Central memory CD8-positive, alpha-beta T cell (primary cell): ENCODE measurements around the gene CERS1.

Experiments
- ATAC-seq: fragments of 150-1000 bp; cut with Tn5 transposase; replicated peaks from 2 replicates; pipeline ENCODE4 v1.10.0; 2022; ENCODE audit warnings: mild to moderate bottlenecking, moderate FRiP score, moderate number of reproducible peaks; ENCODE audit not compliant: poor library complexity, severe bottlenecking; ENCODE audit errors: extremely low read depth
- DNase-seq, 2 donors: peaks; one replicate each; pipeline ENCODE4 v3.0.0; 2021; ENCODE audit warnings: low spot score in 2 of 2
- H3K27ac Mint-ChIP-seq: one replicate; pipeline ENCODE4 v1.8.0; 2022; ENCODE audit warnings: low read depth, mild to moderate bottlenecking, moderate library complexity, mixed read lengths
- H3K27me3 Mint-ChIP-seq: one replicate; pipeline ENCODE4 v1.8.0; 2022; ENCODE audit warnings: mixed read lengths
- H3K36me3 Mint-ChIP-seq: one replicate; pipeline ENCODE4 v1.8.0; 2022; ENCODE audit warnings: mild to moderate bottlenecking, moderate library complexity, mixed read lengths; ENCODE audit not compliant: insufficient read depth
- H3K4me1 Mint-ChIP-seq: one replicate; pipeline ENCODE4 v1.8.0; 2022; ENCODE audit warnings: mixed read lengths
- H3K4me3 Mint-ChIP-seq: one replicate; pipeline ENCODE4 v1.8.0; 2022; ENCODE audit warnings: mild to moderate bottlenecking, moderate library complexity, mixed read lengths
- H3K9me3 Mint-ChIP-seq: one replicate; pipeline ENCODE4 v1.8.0; 2022; ENCODE audit warnings: mixed read lengths

The CERS1 gene

DNA sequence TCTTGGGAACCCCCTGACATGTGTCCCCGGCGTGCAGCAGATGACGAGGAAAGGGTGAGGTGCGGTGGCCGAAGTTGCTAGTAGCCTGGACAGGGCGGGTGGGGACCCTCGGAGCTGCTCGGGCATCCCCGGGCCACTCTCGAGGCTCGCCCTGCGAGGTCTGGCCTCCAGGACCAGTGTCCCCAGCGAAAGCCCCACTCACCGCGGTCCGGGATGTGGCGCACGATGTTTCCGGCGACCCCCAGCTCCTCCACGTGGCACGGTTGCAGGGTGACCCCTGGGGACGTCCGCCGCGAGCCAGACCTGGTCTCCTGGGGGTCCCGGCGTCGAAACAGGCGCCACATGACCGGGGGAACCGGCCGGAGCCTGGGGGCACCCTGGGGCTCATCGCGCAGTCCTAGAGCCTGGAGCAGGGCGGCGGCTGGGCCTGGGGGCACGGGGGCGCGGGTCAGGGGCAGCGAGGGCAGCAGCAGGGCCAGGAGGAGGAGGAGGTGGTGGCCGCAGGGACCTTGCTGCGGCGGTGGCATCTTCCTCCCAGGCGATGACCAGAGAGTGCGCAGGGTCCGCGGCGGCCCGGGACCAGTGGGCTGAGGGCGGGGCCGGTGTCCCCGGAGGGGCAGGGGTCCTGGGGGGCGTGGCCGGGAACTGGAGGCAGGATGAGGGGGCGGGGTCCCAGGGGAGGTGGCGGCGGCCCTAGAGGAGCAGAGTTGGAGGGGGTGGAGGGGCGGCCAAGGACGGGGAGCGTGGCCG lies 26.0 kb downstream of the CERS1 start:
- no peak for ATAC-seq
- DNase-seq: no peak
- H3K27me3 Mint-ChIP-seq: no peaks in the 10 kb centered on the region

DNA sequence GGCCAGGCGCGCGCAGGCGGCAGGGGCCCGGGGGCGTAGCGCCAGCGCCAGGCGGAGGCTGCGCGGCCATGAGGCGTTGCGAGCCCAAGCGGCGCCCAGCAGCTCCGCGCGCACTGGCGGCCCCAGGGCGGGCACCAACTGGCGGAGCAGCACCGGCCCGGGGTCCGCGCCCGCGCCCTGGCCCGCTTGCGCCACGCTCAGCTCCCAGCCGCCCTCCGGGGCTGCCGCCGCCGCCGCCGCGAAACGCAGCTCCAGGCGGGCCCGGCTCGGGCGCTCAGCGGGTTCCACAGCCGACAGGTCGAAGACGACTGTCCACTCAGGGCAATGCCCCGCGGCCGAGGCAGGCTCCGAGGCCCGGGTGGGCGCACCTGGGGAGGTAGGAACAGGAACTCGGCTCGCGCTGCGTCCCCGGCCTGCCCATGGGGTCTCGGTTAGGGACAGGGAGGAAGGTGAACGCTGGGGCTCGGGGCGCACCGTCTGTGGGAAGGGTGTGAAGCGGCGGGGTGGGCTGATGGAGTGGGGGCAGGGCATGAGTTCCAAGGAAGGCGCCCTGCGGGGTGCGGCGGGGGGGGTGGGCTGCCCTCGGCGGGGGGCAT lies 26.8 kb downstream of the CERS1 start:
- Mint-ChIP-seq H3K4me1 (peaks cover 12% of the 10 kb centered on the region), H3K27me3 (no peaks in the 10 kb centered on the region), H3K4me3 (no peak overlapping the region), H3K36me3 (peaks cover 31% of the 10 kb centered on the region), H3K27ac (no peak overlapping the region), H3K9me3 (no peaks in the 10 kb centered on the region)
- DNase-seq (no peak), ATAC-seq (no peak)

More for the DNA sequence above, 26.0 kb downstream of the CERS1 start:
- peaks cover 23% of the 10 kb centered on the region for H3K36me3 Mint-ChIP-seq
- no peak overlapping the region for H3K27ac Mint-ChIP-seq
- no peaks in the 10 kb centered on the region for H3K9me3 Mint-ChIP-seq
- H3K4me1 Mint-ChIP-seq: peaks cover 12% of the 10 kb centered on the region
- H3K4me3 Mint-ChIP-seq: no peak overlapping the region

DNA sequence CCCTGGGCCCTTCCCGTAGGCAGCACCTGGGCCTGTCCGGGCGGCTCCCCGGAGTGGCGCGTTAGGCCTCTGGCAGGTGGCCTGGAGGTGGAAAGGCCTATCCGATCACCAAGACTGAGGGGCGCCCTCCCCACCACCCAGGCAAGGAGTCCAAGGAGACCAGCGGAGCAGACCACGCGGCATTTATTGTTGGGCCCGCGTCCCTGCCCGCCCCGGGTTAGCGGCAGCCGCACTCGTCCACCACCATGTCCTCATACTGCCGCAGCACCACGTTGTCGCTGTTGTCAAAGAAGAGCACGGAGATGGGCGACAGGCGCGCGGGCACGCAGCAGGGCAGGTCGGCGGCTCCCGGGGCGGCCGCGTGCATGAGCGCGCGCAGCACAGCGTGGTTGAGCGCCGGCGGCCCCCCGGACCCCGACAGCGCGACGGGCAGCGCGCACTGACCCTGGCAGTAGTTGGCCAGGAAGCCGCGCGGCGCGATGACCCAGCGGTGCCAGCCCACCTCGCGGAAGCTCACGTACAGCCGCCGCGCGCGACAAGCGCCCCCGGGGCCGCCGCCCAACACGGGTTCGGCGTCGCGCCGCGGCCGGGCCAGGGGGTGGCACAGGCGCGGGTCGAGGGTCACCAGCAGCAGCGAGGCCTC lies 27.5 kb downstream of the CERS1 start:
- peaks cover 35% of the 10 kb centered on the region for H3K36me3 Mint-ChIP-seq
- ATAC-seq: no peak
- H3K27me3 Mint-ChIP-seq: no peaks in the 10 kb centered on the region
- H3K4me1 Mint-ChIP-seq: peaks cover 12% of the 10 kb centered on the region
- no peak for DNase-seq
- no peaks in the 10 kb centered on the region for H3K9me3 Mint-ChIP-seq
- no peak overlapping the region for H3K27ac Mint-ChIP-seq
- H3K4me3 Mint-ChIP-seq: peak overlapping the region; percentile 18

DNA sequence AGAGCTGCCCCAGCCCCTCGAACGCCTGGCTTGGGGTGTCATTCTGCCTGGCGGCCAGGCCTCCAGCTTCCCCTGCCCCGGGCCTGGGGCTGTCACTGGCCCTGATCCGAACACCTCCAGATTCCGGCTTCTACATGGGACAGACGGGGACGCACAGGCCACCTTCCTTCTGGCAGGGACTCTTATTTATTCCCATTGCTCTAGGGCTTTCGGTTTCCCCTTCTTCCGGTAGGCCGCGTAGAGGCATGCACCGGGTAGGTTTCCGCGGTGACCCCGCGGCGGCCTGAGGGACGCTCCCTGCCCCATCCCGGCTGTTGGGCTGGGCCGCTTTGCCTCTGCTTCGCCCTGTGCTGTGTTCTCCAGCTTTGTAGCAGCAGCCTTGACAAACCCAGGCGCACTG lies 28.2 kb downstream of the CERS1 start:
- Mint-ChIP-seq H3K4me3 (peak overlapping the region; percentile 18), H3K4me1 (peaks cover 12% of the 10 kb centered on the region), H3K27ac (no peak overlapping the region), H3K9me3 (no peaks in the 10 kb centered on the region), H3K36me3 (peaks cover 37% of the 10 kb centered on the region), H3K27me3 (no peaks in the 10 kb centered on the region)
- no peak for ATAC-seq
- DNase-seq: no peak

- H3K27ac Mint-ChIP-seq: no peak overlapping the region
- H3K36me3 Mint-ChIP-seq: peaks cover 41% of the 10 kb centered on the region
Observed at GRCh38 chr19:18867199-18867598, 28.8 kb downstream of the CERS1 start.

GRCh38 chr19:18866800-18867123 lies 29.2 kb downstream of the CERS1 start:
- H3K36me3 Mint-ChIP-seq: peaks cover 44% of the 10 kb centered on the region

More at GRCh38 chr19:18867199-18867598, 28.8 kb downstream of the CERS1 start:
- Mint-ChIP-seq H3K27me3 (no peaks in the 10 kb centered on the region), H3K4me3 (no peak overlapping the region), H3K4me1 (peaks cover 12% of the 10 kb centered on the region), H3K9me3 (no peaks in the 10 kb centered on the region)
- no peak for DNase-seq
- ATAC-seq: no peak

GRCh38 chr19:18865973-18866799 lies 29.8 kb downstream of the CERS1 start:
- no peak overlapping the region for H3K27ac Mint-ChIP-seq
- H3K4me1 Mint-ChIP-seq: peaks cover 10% of the 10 kb centered on the region
- DNase-seq: peak in 1 of 2 donors; percentile 48
- no peak overlapping the region for H3K4me3 Mint-ChIP-seq
- H3K27me3 Mint-ChIP-seq: no peaks in the 10 kb centered on the region
- H3K9me3 Mint-ChIP-seq: no peaks in the 10 kb centered on the region
- H3K36me3 Mint-ChIP-seq: peaks cover 50% of the 10 kb centered on the region
- peak; percentile 75 for ATAC-seq

More at GRCh38 chr19:18866800-18867123, 29.2 kb downstream of the CERS1 start:
- DNase-seq (no peak), ATAC-seq (no peak)
- H3K4me3 Mint-ChIP-seq: no peak overlapping the region
- H3K27ac Mint-ChIP-seq: no peak overlapping the region
- no peaks in the 10 kb centered on the region for H3K27me3 Mint-ChIP-seq
- H3K9me3 Mint-ChIP-seq: no peaks in the 10 kb centered on the region
- peaks cover 10% of the 10 kb centered on the region for H3K4me1 Mint-ChIP-seq

- ATAC-seq: no peak
- peaks cover 10% of the 10 kb centered on the region for H3K4me1 Mint-ChIP-seq
- no peak overlapping the region for H3K4me3 Mint-ChIP-seq
- H3K36me3 Mint-ChIP-seq: peaks cover 57% of the 10 kb centered on the region
- DNase-seq: no peak
- H3K9me3 Mint-ChIP-seq: no peaks in the 10 kb centered on the region
- no peaks in the 10 kb centered on the region for H3K27me3 Mint-ChIP-seq
- no peak overlapping the region for H3K27ac Mint-ChIP-seq
Observed at GRCh38 chr19:18865106-18865972, 30.6 kb downstream of the CERS1 start.

DNA sequence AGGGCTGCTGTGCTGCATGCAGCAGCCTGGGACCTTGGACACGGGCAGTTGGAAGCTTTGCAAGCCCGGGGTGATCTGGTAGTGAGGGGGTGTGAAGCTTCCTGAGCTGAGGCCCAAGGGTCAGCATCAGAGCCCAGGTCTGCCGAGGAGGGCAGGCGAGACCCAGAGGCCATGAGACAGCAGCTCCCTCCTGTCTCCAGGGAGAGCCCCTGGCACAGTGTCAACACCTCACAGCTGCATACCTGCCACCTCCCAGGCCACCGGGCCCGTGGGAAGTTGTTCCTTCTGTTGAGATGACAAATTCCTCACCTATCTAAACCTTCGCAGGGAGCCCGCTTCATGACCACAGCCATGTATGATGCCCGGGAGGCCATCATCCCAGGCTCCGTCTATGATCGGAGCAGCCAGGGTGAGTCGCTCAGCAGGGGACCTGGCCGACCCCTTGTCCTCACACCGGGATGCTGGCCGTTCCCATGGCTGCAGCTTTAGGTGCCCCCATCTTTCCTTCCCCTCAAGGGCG lies 32.1 kb downstream of the CERS1 start:
- Mint-ChIP-seq H3K36me3 (peaks cover 64% of the 10 kb centered on the region), H3K9me3 (no peaks in the 10 kb centered on the region), H3K27me3 (no peaks in the 10 kb centered on the region), H3K4me3 (no peak overlapping the region), H3K4me1 (peaks cover 10% of the 10 kb centered on the region), H3K27ac (no peak overlapping the region)
- no peak for DNase-seq
- ATAC-seq: no peak

GRCh38 chr19:18862976-18863842 lies 32.7 kb downstream of the CERS1 start:
- no peak for DNase-seq
- Mint-ChIP-seq H3K4me3 (no peak overlapping the region), H3K9me3 (no peaks in the 10 kb centered on the region), H3K27ac (no peak overlapping the region), H3K4me1 (peaks cover 10% of the 10 kb centered on the region), H3K27me3 (no peaks in the 10 kb centered on the region), H3K36me3 (peaks cover 66% of the 10 kb centered on the region)
- no peak for ATAC-seq

DNA sequence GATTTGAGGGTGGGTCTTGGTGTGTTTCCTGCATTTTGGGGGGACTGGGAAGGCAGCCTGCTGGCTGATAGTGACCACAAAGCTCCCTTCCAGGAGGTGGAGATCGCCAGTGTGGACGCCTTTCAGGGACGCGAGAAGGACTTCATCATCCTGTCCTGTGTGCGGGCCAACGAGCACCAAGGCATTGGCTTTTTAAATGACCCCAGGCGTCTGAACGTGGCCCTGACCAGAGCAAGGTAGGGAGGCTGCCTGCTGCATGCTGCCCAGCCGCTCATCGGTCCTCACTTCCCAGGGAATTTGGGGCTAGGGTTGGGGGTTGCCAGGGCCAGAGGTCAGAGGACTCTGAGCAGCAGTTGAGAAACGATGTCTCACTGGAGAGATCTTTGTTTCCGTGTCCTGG lies 34.0 kb downstream of the CERS1 start:
- H3K36me3 Mint-ChIP-seq: peaks cover 67% of the 10 kb centered on the region
- no peak overlapping the region for H3K4me3 Mint-ChIP-seq
- H3K9me3 Mint-ChIP-seq: no peaks in the 10 kb centered on the region
- DNase-seq (no peak), ATAC-seq (no peak)
- peak overlapping the region; percentile 73 for H3K27ac Mint-ChIP-seq
- H3K27me3 Mint-ChIP-seq: no peaks in the 10 kb centered on the region
- H3K4me1 Mint-ChIP-seq: peaks cover 14% of the 10 kb centered on the region
